ENCODE data around the gene TRIO.

Gene TRIO

DNA sequence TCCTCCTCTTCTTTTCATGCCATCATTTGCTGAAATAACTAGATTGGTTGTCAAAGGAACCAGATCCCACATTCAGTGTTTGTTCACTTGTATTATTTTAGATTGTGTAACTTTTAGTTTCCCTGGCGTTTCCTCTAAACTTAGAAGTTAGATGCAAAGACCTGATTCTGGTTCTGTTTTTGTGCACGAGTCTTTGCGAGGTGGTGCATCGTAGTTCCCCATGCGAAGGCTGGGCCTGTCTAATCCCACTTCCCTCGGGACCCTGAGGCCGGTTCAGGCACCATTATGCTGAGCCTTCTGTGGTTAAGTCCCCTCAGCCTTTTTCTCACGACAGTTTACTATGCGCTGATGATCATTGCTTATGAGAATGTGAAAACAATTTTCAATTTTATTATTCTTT, 219.3 kb downstream of the TRIO start:
- TF ChIP-seq ZC3H10 (CRISPR knock-in tag; IDR thresholded peaks at IDR 0.05) (no peak), ESRRG (CRISPR knock-in tag; IDR thresholded peaks at IDR 0.05) (no peak), OSR1 (CRISPR knock-in tag; IDR thresholded peaks at IDR 0.05) (no peak), PPARA (CRISPR knock-in tag; IDR thresholded peaks at IDR 0.05; ENCODE audit: borderline replicate concordance) (no peak), TCF4 (CRISPR knock-in tag; IDR thresholded peaks at IDR 0.05; ENCODE audit: borderline replicate concordance) (no peak), ZFP3 (CRISPR knock-in tag; IDR thresholded peaks at IDR 0.05) (no peak), ZNF70 (CRISPR knock-in tag; IDR thresholded peaks at IDR 0.05) (no peak), GLIS3 (CRISPR knock-in tag; IDR thresholded peaks at IDR 0.05) (no peak), BACH2 (CRISPR knock-in tag; IDR thresholded peaks at IDR 0.05; ENCODE audit: borderline replicate concordance) (no peak), ZNF565 (CRISPR knock-in tag; conservative IDR thresholded peaks at IDR 0.05; ENCODE audit: low read depth) (no peak), SNAI2 (CRISPR knock-in tag; IDR thresholded peaks at IDR 0.05) (no peak), ISL1 (CRISPR knock-in tag; IDR thresholded peaks at IDR 0.05) (no peak), ZNF8 (CRISPR knock-in tag; IDR thresholded peaks at IDR 0.05) (no peak), RARB (CRISPR knock-in tag; IDR thresholded peaks at IDR 0.05) (no peak), ZFP30 (CRISPR knock-in tag; IDR thresholded peaks at IDR 0.05) (no peak)
- TF ChIP-seq, protein P1, sequence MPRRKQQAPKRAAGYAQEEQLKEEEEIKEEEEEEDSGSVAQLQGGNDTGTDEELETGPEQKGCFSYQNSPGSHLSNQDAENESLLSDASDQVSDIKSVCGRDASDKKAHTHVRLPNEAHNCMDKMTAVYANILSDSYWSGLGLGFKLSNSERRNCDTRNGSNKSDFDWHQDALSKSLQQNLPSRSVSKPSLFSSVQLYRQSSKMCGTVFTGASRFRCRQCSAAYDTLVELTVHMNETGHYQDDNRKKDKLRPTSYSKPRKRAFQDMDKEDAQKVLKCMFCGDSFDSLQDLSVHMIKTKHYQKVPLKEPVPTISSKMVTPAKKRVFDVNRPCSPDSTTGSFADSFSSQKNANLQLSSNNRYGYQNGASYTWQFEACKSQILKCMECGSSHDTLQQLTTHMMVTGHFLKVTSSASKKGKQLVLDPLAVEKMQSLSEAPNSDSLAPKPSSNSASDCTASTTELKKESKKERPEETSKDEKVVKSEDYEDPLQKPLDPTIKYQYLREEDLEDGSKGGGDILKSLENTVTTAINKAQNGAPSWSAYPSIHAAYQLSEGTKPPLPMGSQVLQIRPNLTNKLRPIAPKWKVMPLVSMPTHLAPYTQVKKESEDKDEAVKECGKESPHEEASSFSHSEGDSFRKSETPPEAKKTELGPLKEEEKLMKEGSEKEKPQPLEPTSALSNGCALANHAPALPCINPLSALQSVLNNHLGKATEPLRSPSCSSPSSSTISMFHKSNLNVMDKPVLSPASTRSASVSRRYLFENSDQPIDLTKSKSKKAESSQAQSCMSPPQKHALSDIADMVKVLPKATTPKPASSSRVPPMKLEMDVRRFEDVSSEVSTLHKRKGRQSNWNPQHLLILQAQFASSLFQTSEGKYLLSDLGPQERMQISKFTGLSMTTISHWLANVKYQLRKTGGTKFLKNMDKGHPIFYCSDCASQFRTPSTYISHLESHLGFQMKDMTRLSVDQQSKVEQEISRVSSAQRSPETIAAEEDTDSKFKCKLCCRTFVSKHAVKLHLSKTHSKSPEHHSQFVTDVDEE (CRISPR knock-in tag; IDR thresholded peaks at IDR 0.05), result no peak
- TF ChIP-seq, protein P2, sequence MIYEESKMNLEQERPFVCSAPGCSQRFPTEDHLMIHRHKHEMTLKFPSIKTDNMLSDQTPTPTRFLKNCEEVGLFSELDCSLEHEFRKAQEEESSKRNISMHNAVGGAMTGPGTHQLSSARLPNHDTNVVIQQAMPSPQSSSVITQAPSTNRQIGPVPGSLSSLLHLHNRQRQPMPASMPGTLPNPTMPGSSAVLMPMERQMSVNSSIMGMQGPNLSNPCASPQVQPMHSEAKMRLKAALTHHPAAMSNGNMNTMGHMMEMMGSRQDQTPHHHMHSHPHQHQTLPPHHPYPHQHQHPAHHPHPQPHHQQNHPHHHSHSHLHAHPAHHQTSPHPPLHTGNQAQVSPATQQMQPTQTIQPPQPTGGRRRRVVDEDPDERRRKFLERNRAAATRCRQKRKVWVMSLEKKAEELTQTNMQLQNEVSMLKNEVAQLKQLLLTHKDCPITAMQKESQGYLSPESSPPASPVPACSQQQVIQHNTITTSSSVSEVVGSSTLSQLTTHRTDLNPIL (CRISPR knock-in tag; IDR thresholded peaks at IDR 0.05; ENCODE audit: low read depth), result no peak
- TF ChIP-seq, protein P3, sequence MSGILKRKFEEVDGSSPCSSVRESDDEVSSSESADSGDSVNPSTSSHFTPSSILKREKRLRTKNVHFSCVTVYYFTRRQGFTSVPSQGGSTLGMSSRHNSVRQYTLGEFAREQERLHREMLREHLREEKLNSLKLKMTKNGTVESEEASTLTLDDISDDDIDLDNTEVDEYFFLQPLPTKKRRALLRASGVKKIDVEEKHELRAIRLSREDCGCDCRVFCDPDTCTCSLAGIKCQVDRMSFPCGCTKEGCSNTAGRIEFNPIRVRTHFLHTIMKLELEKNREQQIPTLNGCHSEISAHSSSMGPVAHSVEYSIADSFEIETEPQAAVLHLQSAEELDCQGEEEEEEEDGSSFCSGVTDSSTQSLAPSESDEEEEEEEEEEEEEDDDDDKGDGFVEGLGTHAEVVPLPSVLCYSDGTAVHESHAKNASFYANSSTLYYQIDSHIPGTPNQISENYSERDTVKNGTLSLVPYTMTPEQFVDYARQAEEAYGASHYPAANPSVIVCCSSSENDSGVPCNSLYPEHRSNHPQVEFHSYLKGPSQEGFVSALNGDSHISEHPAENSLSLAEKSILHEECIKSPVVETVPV (CRISPR knock-in tag; IDR thresholded peaks at IDR 0.05), result no peak

GRCh38 chr5:14364096-14364495, 221.0 kb downstream of the TRIO start:
- TF ChIP-seq POU6F1 (CRISPR knock-in tag; IDR thresholded peaks at IDR 0.05; ENCODE audit: borderline replicate concordance, low read depth) (no peak), GLIS3 (CRISPR knock-in tag; IDR thresholded peaks at IDR 0.05) (no peak), ZNF70 (CRISPR knock-in tag; IDR thresholded peaks at IDR 0.05) (no peak), ZC3H10 (CRISPR knock-in tag; IDR thresholded peaks at IDR 0.05) (no peak), PPARA (CRISPR knock-in tag; IDR thresholded peaks at IDR 0.05; ENCODE audit: borderline replicate concordance) (no peak)
- TF ChIP-seq, protein P4, sequence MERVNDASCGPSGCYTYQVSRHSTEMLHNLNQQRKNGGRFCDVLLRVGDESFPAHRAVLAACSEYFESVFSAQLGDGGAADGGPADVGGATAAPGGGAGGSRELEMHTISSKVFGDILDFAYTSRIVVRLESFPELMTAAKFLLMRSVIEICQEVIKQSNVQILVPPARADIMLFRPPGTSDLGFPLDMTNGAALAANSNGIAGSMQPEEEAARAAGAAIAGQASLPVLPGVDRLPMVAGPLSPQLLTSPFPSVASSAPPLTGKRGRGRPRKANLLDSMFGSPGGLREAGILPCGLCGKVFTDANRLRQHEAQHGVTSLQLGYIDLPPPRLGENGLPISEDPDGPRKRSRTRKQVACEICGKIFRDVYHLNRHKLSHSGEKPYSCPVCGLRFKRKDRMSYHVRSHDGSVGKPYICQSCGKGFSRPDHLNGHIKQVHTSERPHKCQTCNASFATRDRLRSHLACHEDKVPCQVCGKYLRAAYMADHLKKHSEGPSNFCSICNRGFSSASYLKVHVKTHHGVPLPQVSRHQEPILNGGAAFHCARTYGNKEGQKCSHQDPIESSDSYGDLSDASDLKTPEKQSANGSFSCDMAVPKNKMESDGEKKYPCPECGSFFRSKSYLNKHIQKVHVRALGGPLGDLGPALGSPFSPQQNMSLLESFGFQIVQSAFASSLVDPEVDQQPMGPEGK (CRISPR knock-in tag; IDR thresholded peaks at IDR 0.05; ENCODE audit: borderline replicate concordance), result no peak
- peak; percentile 42; the same call in 2 of the 3 replicates for ATAC-seq

More for the DNA sequence above, 219.3 kb downstream of the TRIO start:
- no peak for ATAC-seq

- ATAC-seq, result peak; percentile 21; the same call in 2 of the 3 replicates
- no peak for TF ChIP-seq GLIS3 (CRISPR knock-in tag; IDR thresholded peaks at IDR 0.05)
- TF ChIP-seq, protein P3 (CRISPR knock-in tag; IDR thresholded peaks at IDR 0.05), result no peak
- TF ChIP-seq ZFP3 (CRISPR knock-in tag; IDR thresholded peaks at IDR 0.05), result no peak
- TF ChIP-seq ZFP30 (CRISPR knock-in tag; IDR thresholded peaks at IDR 0.05), result no peak
- TF ChIP-seq RARB (CRISPR knock-in tag; IDR thresholded peaks at IDR 0.05), result no peak
- TF ChIP-seq, protein P2 (CRISPR knock-in tag; IDR thresholded peaks at IDR 0.05; ENCODE audit: low read depth), result no peak
- TF ChIP-seq ARNTL (CRISPR knock-in tag; IDR thresholded peaks at IDR 0.05; ENCODE audit: borderline replicate concordance, low read depth), result no peak
- no peak for TF ChIP-seq TCF4 (CRISPR knock-in tag; IDR thresholded peaks at IDR 0.05; ENCODE audit: borderline replicate concordance)
- no peak for TF ChIP-seq OSR1 (CRISPR knock-in tag; IDR thresholded peaks at IDR 0.05)
- TF ChIP-seq BACH2 (CRISPR knock-in tag; IDR thresholded peaks at IDR 0.05; ENCODE audit: borderline replicate concordance), result no peak
- no peak for TF ChIP-seq TOX (CRISPR knock-in tag; IDR thresholded peaks at IDR 0.05; ENCODE audit: borderline replicate concordance)
- TF ChIP-seq ISL1 (CRISPR knock-in tag; IDR thresholded peaks at IDR 0.05), result no peak
These were observed 221.7 kb downstream of the TRIO start for GRCh38 chr5:14364576-14365472.
